ENCODE measurements around the gene SPOCD1. TPM values are rescaled to one million over a fixed set of nuclear protein-coding genes. Genes with fewer than 3 reads are reported as not detected.

The SPOCD1 gene
- total and polyA plus RNA-seq, 12 donors, result 0.09 to 2.4 (median 0.61) TPM

- no peaks in the 10 kb centered on the region for H3K9me3 ChIP-seq (replicated peaks in 1 of 3)
- WGBS, 4 donors, result 66 to 72% (median 69%) methylated on average over 9 to 12 of the region's 12 CpGs
- H3K27me3 ChIP-seq, result no peaks in the 10 kb centered on the region
- intact Hi-C loops (cut with DNase I), result no loop called here
- no peaks in the 10 kb centered on the region for H3K36me3 ChIP-seq (replicated peaks in 1 of 2)
- H3K4me3 ChIP-seq, result no peak overlapping the region
- peaks cover 0 to 21% of the 10 kb centered on the region in 2 donors for H3K4me1 ChIP-seq (replicated peaks in 1 of 2)
- peak in 2 of 7 donors; percentile 30 to 51 for DNase-seq
- TF ChIP-seq, protein P1, sequence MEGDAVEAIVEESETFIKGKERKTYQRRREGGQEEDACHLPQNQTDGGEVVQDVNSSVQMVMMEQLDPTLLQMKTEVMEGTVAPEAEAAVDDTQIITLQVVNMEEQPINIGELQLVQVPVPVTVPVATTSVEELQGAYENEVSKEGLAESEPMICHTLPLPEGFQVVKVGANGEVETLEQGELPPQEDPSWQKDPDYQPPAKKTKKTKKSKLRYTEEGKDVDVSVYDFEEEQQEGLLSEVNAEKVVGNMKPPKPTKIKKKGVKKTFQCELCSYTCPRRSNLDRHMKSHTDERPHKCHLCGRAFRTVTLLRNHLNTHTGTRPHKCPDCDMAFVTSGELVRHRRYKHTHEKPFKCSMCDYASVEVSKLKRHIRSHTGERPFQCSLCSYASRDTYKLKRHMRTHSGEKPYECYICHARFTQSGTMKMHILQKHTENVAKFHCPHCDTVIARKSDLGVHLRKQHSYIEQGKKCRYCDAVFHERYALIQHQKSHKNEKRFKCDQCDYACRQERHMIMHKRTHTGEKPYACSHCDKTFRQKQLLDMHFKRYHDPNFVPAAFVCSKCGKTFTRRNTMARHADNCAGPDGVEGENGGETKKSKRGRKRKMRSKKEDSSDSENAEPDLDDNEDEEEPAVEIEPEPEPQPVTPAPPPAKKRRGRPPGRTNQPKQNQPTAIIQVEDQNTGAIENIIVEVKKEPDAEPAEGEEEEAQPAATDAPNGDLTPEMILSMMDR (IDR thresholded peaks at IDR 0.05), result no peak
- TF ChIP-seq POLR2A (IDR thresholded peaks at IDR 0.05), result no peak
- H3K27ac ChIP-seq, result peak overlapping the region in 2 of 5 donors; percentile 8 to 11
Measured at GRCh38 chr1:31752952-31753475, 62.8 kb downstream of the SPOCD1 start.

- Histone ChIP-seq H3K4me3 (no peak overlapping the region), H3K36me3 (replicated peaks in 1 of 2) (no peaks in the 10 kb centered on the region), H3K27ac (no peak overlapping the region), H3K27me3 (no peaks in the 10 kb centered on the region), H3K4me1 (replicated peaks in 1 of 2) (peaks cover 0 to 21% of the 10 kb centered on the region in 2 donors), H3K9me3 (replicated peaks in 1 of 3) (no peaks in the 10 kb centered on the region)
- intact Hi-C loops (cut with DNase I), result no loop called here
- DNase-seq, result no peak
- 60 to 67% (median 63%) methylated on average over 4 to 7 of the region's 7 CpGs for WGBS, 4 donors
- no peak for TF ChIP-seq POLR2A (IDR thresholded peaks at IDR 0.05)
- TF ChIP-seq, protein P1 (IDR thresholded peaks at IDR 0.05), result no peak
Measured at GRCh38 chr1:31752258-31752657, 63.6 kb downstream of the SPOCD1 start.

- no peak for TF ChIP-seq POLR2A (IDR thresholded peaks at IDR 0.05)
- TF ChIP-seq, protein P1 (IDR thresholded peaks at IDR 0.05), result no peak
- intact Hi-C loops (cut with DNase I), result no loop called here
- Histone ChIP-seq H3K4me3 (no peak overlapping the region), H3K27me3 (no peaks in the 10 kb centered on the region), H3K4me1 (replicated peaks in 1 of 2) (peaks cover 0 to 21% of the 10 kb centered on the region in 2 donors), H3K27ac (no peak overlapping the region), H3K36me3 (replicated peaks in 1 of 2) (no peaks in the 10 kb centered on the region), H3K9me3 (replicated peaks in 1 of 3) (no peaks in the 10 kb centered on the region)
- WGBS, 4 donors, result 57 to 64% (median 60%) methylated on average over 5 of the region's 5 CpGs
- DNase-seq, result no peak
Measured at GRCh38 chr1:31751822-31752241, 64.0 kb downstream of the SPOCD1 start.

DNA sequence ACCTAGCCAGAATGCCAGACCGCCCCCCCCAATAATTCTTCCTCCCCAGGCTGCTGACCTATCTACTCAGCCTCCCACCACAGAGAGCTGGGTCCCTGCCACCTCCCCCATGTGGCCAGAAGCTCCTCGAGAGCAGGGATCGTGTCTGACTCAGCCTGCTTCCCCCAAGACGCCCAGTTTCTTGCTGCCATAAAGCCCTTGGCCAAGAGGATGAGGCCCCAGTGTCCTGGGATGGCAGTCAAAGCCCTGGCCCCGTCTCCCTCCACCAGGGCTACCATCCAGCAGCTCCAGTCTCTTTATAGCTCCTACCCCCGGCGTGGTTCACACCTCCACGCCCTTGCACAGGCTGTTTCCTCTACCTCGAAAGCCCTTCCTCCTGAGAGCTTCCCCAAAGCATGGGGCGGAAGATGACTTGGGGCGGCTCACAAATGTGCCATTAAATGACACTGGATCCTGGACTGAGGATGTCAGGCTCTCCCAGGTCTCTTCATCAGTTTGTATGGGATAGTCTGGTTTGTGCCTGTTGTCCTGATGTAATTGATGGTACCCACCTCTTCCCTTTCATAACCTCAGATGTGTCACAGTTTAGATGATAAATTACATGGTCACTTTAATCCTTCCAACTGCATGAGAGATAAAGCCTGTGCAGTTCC lies 64.8 kb downstream of the SPOCD1 start:
- Histone ChIP-seq H3K27ac (no peak overlapping the region), H3K4me1 (replicated peaks in 1 of 2) (peaks cover 0 to 21% of the 10 kb centered on the region in 2 donors), H3K4me3 (no peak overlapping the region), H3K36me3 (replicated peaks in 1 of 2) (no peaks in the 10 kb centered on the region), H3K27me3 (no peaks in the 10 kb centered on the region), H3K9me3 (replicated peaks in 1 of 3) (no peaks in the 10 kb centered on the region)
- 58 to 81% (median 62%) methylated on average over 3 to 11 of the region's 11 CpGs for WGBS, 4 donors
- no peak for DNase-seq
- TF ChIP-seq, protein P1 (IDR thresholded peaks at IDR 0.05), result no peak
- TF ChIP-seq POLR2A (IDR thresholded peaks at IDR 0.05), result no peak
- intact Hi-C loops (cut with DNase I), result no loop called here

Measured in adrenal gland (tissue), 12 donors.